ENCODE results near the gene ACP1.

Gene ACP1

DNA sequence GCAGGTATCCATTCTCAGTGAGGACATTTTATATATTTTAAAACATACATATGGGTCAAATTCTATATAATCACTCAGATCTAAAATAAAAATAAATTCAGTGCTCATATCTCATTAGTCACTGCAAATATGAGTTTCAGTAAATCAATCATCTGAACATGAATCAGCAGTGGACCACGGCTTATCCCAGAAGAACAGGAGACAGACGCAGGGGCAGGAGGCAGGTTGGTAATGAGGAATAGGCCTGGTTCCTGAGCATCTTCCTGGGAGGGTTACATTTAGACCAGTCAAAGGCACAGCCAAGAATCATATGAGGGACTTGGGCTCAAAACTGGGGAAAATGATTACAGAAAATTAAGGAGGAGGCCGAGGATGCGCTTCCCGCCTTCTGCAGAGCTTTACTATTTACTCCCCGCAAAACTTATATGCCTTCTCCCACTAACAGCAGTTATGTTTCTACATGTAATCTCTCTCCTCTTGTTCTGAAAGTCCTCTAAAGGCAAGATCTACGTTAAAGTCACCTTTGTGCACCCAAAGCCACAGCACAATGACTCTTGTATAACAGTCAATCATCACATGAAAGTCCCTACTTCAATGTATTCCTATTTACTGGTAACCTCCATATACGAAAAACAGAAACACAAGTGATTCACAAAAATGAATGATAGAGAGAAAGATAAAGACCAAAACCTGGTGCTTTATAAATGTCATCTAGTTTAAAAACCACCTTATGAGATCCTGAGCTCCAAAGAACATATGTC is 36.0 kb upstream of the ACP1 start:
- Histone ChIP-seq H3K27ac (no peak overlapping the region), H3K9me3 (ENCODE audit: severe bottlenecking) (no peaks in the 10 kb centered on the region), H3K36me3 (no peaks in the 10 kb centered on the region), H3K27me3 (ENCODE audit: insufficient read depth, low read depth, severe bottlenecking) (no peaks in the 10 kb centered on the region), H3K4me3 (ENCODE audit: low read depth, low read length) (no peak overlapping the region)
- DNase-seq: no peak
- TF ChIP-seq, protein P1, sequence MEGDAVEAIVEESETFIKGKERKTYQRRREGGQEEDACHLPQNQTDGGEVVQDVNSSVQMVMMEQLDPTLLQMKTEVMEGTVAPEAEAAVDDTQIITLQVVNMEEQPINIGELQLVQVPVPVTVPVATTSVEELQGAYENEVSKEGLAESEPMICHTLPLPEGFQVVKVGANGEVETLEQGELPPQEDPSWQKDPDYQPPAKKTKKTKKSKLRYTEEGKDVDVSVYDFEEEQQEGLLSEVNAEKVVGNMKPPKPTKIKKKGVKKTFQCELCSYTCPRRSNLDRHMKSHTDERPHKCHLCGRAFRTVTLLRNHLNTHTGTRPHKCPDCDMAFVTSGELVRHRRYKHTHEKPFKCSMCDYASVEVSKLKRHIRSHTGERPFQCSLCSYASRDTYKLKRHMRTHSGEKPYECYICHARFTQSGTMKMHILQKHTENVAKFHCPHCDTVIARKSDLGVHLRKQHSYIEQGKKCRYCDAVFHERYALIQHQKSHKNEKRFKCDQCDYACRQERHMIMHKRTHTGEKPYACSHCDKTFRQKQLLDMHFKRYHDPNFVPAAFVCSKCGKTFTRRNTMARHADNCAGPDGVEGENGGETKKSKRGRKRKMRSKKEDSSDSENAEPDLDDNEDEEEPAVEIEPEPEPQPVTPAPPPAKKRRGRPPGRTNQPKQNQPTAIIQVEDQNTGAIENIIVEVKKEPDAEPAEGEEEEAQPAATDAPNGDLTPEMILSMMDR (IDR thresholded peaks at IDR 0.05; ENCODE audit: low read depth, low read length): no peak

DNA sequence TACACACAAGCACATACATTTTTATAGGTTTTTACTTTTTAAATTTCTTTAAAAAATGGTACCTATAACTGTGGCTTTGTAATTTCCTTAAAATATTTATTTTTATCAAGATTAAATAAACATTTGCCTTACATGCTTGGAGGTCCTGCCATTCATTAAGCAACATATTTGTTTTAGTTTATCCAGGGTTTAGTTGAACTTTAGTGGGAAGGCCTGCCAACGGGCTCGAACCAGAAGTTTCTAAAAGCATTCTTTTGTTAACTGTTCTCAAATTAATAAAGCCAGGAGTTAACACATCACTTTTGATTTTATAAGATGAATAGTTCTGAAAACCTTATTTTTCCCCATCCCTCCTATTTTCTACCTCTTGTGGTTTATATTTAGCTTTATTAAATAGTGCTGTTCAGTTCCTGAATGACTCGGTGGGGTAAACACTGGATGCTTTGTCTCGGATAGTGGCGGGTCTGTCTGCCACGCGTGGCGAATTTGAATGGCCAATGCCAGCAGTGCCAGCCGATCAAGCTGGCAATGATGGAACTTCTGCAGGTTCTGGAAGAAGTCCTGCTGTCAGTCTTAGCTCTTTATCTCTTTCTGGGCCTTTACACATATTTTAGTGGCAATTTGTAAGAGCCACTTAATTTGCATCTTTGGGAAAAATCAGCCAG is 33.1 kb upstream of the ACP1 start:
- no peaks in the 10 kb centered on the region for H3K9me3 ChIP-seq (ENCODE audit: severe bottlenecking)
- H3K4me3 ChIP-seq (ENCODE audit: low read depth, low read length): no peak overlapping the region
- TF ChIP-seq, protein P1 (IDR thresholded peaks at IDR 0.05; ENCODE audit: low read depth, low read length): no peak
- no peaks in the 10 kb centered on the region for H3K36me3 ChIP-seq
- H3K27ac ChIP-seq: no peak overlapping the region
- no peaks in the 10 kb centered on the region for H3K27me3 ChIP-seq (ENCODE audit: insufficient read depth, low read depth, severe bottlenecking)
- no peak for DNase-seq

DNA sequence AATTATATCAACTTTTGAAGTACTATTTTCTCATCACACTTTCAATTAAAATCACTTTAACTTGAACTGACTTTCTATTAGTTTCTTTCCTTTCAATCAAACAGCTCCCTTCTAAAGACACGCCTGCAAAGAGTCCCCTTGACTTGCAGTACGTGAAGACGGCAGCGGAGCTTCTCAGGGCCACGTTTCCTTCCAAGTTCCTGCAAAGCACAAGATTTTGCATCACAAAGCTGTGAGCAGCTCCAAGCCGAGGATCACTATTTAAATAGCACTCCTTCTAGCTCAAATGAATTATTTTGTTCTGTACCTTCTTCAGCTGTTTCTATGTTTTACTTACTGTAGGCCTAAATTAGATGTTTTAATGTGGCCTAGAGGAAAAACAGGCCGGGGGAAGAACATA is 31.7 kb upstream of the ACP1 start:
- no peak overlapping the region for H3K4me3 ChIP-seq (ENCODE audit: low read depth, low read length)
- no peaks in the 10 kb centered on the region for H3K9me3 ChIP-seq (ENCODE audit: severe bottlenecking)
- TF ChIP-seq, protein P1 (IDR thresholded peaks at IDR 0.05; ENCODE audit: low read depth, low read length): no peak
- DNase-seq: no peak
- H3K36me3 ChIP-seq: no peaks in the 10 kb centered on the region
- H3K27ac ChIP-seq: no peak overlapping the region
- no peaks in the 10 kb centered on the region for H3K27me3 ChIP-seq (ENCODE audit: insufficient read depth, low read depth, severe bottlenecking)

DNA sequence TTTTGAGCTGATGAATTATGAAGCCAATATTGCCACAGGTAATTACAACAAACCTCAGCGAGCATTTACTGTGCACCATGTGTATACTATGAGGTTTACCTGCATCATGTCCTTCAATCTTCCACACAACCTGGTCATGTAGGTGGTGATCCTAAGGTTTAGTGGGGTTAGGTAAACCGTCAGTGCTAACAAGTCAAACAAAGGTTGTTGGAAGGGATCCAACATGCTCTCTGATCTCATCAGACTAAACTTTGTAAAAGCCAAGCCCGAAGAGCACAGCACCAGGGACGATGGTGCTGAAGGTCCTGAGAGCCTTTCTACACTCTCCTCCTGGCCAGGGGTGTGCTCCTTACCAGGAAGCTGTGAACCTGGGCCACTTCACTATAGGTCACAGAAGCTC is 30.3 kb upstream of the ACP1 start:
- TF ChIP-seq, protein P1 (IDR thresholded peaks at IDR 0.05; ENCODE audit: low read depth, low read length): no peak
- Histone ChIP-seq H3K36me3 (no peaks in the 10 kb centered on the region), H3K27me3 (ENCODE audit: insufficient read depth, low read depth, severe bottlenecking) (no peaks in the 10 kb centered on the region), H3K27ac (no peak overlapping the region), H3K9me3 (ENCODE audit: severe bottlenecking) (no peaks in the 10 kb centered on the region), H3K4me3 (ENCODE audit: low read depth, low read length) (no peak overlapping the region)
- no peak for DNase-seq

DNA sequence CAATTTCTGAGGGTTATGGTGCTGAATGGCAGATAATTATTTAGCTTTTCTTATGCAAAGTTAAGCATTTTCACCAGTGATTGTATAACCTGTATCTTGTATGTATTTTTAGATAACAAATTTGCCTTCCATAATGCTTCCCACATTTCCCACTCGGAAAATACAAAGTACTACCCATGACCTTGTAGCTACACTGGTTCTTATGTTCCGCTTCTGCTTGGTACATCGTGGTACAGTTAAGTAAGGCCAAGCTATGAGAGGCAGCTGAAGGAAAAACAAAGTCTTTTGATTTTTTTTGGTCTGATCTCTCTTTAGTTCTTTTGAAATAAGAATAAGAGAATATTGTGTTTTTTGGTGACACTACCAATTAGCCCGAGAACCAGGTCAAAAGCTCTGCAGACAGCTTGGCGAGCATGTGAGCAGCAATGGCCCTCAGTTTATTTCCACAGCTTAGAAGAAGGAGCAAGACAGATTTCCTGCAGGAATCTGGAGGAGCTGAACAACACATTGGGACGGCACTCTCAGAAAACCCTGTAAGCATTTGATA is 27.7 kb upstream of the ACP1 start:
- H3K4me3 ChIP-seq (ENCODE audit: low read depth, low read length): no peak overlapping the region
- DNase-seq: no peak
- TF ChIP-seq, protein P1 (IDR thresholded peaks at IDR 0.05; ENCODE audit: low read depth, low read length): no peak
- no peaks in the 10 kb centered on the region for H3K36me3 ChIP-seq
- no peaks in the 10 kb centered on the region for H3K27me3 ChIP-seq (ENCODE audit: insufficient read depth, low read depth, severe bottlenecking)
- no peaks in the 10 kb centered on the region for H3K9me3 ChIP-seq (ENCODE audit: severe bottlenecking)
- H3K27ac ChIP-seq: no peak overlapping the region
